SK-N-MC (cell line): Measurements from ENCODE around the gene UGDH.

Experiments
- EZH2 ChIP-seq: fragments of 200-600 bp; sonication (generic); IDR thresholded peaks from one replicate; pipeline ENCODE4 v1.6.1; 2017; ENCODE audit warnings: antibody characterized with exemption
- POLR2AphosphoS5 ChIP-seq: IDR thresholded peaks from 2 replicates; pipeline ENCODE4 v1.6.1; 2012; ENCODE audit warnings: mild to moderate bottlenecking, low read depth, low read length, borderline replicate concordance

DNA sequence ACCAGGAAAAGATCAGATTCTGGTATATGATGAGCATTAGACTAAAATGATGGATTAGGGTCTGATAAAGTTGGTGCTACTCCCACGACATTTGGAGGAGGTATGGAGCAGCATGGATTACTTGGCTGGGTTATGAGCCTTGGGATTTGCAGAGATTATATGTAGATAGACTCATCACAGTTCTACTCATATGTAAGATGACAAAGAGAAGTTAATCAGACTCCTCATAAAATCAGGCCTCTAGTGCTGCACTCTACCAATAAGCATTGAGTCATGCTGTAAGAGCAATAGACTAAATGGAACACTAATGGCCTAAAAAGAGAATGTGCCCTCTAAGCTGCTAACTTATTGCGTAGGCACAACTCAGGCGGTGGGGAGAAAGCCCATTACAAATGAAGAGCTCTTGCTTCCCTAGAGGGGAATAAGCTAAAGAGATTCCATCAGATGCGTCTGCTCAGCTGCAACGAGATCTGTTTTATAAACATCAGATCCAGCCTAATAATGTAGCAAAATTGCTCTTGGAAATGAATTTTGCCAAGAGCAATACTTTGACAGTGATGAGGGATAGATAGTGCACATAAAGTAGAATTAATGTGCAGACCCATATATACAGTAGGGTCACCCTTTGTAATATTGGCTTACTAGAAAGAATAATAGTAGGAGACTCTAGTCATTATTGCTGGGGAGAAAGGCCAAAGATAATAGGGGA is 50.9 kb downstream of the UGDH start:
- TF ChIP-seq EZH2 (no peak), POLR2AphosphoS5 (no peak)
